NB4 (cell line): ENCODE data around the gene SEC16A.

Source experiments
- DNase-seq: peaks from one replicate; pipeline ENCODE4 v3.0.0; 2010; ENCODE audit warnings: low read depth
- H3K4me3 ChIP-seq: one replicate; pipeline ENCODE4 v1.5.1; 2011; ENCODE audit warnings: mild to moderate bottlenecking, low read depth, low read length, moderate library complexity
- MYC ChIP-seq: IDR thresholded peaks from 2 replicates; pipeline ENCODE4 v1.6.1; 2011; ENCODE audit warnings: low read depth, low read length
- POLR2A ChIP-seq: IDR thresholded peaks from 2 replicates; pipeline ENCODE4 v1.6.1; 2011; ENCODE audit warnings: mild to moderate bottlenecking; ENCODE audit not compliant: insufficient read length; ENCODE audit errors: extremely low read depth
- TF ChIP-seq, protein P1 (sequence below): IDR thresholded peaks from one replicate; pipeline ENCODE4 v1.5.1; 2012; ENCODE audit warnings: low read depth, low read length
- TF ChIP-seq, protein P2 (sequence below): IDR thresholded peaks from 2 replicates; pipeline ENCODE4 v1.6.1; 2011; ENCODE audit warnings: low read depth, low read length

Gene SEC16A

DNA sequence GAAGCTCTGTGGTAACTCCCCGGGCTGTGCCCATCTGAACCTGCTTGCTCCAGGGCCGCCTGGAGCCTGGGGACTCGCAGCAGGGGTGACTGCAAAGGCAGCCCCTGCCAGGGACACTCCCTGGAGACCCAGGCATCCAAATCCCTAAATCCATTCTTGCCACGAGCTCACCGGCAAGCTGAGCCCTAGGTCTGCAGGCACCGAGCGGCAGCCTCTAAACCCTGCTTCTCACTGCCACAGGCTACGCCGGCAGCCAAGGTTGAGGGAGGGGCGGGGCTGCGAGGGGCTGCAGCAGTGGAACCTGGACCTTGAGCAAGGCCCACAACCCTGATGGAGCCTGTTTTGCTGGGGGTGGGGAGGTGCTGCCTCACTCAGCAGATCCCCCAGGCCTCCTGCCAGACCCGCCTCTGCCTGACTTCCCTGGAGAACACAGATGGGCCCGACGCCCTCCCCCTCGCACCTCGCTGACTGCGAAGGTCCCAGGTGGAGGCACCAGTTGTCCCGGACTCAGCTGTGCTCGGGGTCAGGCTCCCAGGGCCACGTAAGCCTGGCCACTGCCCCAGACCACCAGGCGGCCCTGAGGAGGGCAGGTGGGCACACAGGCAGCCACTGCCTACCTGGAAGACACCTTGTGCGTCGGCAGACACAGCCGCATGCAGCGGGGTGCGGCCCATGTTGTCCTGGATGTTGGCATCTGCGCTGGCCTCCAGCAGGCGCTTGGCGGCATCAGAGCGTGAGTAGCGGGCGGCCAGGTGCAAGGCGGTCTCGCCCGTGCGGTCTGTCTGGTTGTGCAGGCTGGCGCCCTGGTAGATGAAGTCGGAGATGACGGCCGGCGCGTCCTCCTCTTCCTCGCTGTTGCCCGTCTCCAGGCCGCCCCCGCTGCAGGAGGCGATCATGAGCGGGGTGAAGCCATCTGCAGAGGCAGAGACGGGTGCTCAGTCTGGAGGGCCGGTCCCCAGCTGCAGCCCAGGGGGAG, 17.4 kb upstream of the SEC16A start:
- no peak overlapping the region for H3K4me3 ChIP-seq
- no peak for DNase-seq
- no peak for TF ChIP-seq MYC
- TF ChIP-seq, protein P1, sequence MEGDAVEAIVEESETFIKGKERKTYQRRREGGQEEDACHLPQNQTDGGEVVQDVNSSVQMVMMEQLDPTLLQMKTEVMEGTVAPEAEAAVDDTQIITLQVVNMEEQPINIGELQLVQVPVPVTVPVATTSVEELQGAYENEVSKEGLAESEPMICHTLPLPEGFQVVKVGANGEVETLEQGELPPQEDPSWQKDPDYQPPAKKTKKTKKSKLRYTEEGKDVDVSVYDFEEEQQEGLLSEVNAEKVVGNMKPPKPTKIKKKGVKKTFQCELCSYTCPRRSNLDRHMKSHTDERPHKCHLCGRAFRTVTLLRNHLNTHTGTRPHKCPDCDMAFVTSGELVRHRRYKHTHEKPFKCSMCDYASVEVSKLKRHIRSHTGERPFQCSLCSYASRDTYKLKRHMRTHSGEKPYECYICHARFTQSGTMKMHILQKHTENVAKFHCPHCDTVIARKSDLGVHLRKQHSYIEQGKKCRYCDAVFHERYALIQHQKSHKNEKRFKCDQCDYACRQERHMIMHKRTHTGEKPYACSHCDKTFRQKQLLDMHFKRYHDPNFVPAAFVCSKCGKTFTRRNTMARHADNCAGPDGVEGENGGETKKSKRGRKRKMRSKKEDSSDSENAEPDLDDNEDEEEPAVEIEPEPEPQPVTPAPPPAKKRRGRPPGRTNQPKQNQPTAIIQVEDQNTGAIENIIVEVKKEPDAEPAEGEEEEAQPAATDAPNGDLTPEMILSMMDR: no peak
- no peak for TF ChIP-seq POLR2A
- TF ChIP-seq, protein P2, sequence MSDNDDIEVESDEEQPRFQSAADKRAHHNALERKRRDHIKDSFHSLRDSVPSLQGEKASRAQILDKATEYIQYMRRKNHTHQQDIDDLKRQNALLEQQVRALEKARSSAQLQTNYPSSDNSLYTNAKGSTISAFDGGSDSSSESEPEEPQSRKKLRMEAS: no peak

DNA sequence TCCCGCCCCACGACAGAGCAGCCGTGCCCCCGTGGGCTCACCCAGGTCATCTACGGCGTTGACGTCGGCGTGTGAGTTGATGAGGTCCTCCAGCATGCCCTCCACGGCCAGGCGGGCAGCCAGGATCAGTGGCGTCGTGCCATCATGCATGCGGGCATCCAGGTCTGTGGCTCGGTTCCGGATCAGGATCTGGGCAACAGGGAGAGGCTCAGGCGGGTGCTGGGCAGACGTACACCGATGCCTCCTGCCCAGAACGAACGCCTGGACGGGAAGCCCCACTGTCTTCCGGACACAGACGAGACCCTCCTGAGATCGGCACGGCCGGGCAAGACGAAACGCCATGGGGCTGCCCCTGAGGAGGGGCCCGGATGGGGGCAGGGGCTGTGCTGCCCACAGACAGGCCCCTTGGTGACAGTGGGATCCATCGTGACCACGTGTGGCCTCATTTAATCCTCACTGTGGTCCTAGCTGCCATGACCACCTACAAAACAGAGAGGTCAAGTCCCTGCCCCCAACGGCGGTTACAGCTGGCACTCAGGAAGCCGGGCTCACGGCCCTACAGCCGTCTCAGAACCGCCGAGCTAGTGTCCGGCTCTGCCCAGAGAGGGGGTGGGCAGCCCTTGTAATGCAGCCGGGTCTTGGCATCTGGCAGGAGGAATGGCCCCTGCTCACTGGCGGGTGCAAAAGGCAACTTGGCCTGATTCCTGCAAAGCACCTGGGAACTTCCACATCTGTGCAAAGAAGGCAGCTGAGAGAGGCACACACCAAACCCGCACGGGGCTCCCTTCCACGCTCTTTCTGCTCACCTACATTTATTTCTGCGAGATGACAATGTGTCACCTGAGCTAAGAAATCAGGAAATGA, 16.5 kb upstream of the SEC16A start:
- DNase-seq: no peak
- no peak overlapping the region for H3K4me3 ChIP-seq
- TF ChIP-seq, protein P2: no peak
- TF ChIP-seq MYC (no peak), POLR2A (no peak)
- TF ChIP-seq, protein P1: no peak

DNA sequence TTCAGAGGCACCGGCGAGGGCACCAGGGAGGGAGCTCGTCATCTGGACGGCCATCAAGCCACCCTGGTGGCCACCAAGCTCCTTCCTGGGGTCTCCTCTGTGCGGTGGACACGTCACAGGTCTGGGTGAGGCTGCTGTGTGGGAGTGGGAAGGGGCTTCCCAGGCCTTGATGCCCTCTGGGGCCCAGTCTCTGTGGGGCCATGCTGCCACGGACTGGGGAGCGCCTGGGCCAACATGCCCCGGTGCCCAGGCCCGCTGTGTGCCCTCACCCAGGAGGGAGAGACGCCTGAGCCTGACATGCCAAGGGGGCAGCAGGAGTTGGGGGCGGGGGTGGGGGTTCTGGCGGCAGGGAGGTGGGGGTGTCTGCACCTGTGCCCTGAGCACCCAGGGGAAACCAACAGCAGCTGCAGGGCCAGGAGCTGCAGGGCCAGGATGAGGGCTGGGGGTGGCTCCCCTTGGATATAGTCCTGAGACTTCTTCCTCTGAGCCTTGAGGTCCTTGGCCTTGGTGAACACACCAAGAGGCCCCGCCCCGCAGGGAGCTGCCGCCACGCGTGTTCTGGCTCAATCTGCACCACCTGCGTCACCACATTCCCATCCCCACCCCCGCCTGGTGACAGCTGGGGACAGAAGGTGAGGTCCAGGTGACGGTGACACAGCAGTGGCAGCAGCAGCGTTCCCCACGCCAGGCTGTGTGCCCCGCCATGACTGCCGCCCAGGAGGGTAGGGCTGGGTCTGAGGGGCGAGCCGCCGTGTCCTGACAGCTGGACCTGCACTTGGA, 15.3 kb upstream of the SEC16A start:
- DNase-seq: no peak
- TF ChIP-seq MYC (no peak), POLR2A (no peak)
- TF ChIP-seq, protein P1: no peak
- TF ChIP-seq, protein P2: no peak
- no peak overlapping the region for H3K4me3 ChIP-seq

DNA sequence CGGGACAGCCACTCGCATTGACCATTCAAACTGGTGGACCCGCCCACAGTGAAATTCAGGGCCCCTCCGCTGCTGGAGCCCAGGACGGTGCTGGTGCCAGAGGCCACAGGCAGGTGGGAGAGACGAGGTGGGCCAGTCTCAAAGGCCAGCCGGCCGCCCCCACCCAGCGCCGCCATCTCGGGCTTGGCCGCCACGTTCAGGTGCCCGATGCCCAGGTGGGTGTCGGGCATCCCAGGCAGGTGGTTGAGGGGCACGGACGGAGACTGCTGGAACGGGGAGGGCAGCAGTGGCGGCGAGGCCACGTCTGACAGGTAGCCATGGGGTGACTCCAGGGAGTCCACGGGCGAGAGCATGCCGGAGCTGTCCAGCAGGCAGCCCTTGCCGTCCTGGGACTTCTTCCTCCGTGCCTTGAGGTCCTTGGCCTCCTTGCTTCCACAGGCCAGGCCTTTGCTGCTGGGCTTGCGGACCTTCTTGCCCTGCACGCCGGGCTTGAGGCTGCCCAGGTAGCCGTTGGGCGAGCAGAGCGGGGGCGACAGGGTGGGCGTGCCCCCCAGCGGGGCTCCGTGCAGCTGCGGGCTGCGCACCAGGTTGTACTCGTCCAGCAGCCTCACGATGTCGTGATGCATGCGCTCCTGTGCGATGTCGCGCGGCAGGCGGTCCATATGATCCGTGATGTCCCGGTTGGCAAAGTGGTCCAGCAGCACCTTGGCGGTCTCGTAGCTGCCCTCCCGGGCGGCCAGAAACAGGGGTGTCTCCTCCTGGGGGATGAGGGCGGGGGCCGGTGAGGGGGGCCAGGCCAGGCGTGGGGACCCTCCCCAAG, 14.2 kb upstream of the SEC16A start:
- TF ChIP-seq POLR2A: no peak
- TF ChIP-seq, protein P2: no peak
- TF ChIP-seq, protein P1: no peak
- no peak overlapping the region for H3K4me3 ChIP-seq
- DNase-seq: no peak
